Measurements from ENCODE around the gene SF1. TPM values are rescaled to one million over a fixed set of nuclear protein-coding genes. Genes with fewer than 3 reads are reported as not detected.

Gene SF1
- total RNA-seq, 2 donors from 2014 or later: 331 to 399 TPM

DNA sequence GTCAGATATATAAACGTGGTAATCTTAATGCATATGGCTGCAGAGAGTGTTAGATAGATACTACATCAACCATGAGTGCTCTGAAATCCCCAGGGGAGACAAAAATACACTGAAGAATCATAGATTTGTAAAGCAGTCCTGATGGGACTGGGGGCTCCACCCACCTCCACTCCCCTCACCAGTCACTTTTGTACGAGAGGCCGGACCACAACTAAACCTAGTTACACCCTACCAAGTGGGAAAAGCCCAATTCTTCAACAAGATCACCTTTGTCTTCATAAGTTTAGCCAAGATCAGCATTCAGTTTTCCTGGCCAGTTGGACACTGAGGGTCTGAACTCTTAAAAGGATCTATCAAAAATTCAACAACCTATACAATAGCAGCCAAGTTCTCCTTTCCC is 1.5 kb downstream of the SF1 start:
- TF ChIP-seq, protein P1, sequence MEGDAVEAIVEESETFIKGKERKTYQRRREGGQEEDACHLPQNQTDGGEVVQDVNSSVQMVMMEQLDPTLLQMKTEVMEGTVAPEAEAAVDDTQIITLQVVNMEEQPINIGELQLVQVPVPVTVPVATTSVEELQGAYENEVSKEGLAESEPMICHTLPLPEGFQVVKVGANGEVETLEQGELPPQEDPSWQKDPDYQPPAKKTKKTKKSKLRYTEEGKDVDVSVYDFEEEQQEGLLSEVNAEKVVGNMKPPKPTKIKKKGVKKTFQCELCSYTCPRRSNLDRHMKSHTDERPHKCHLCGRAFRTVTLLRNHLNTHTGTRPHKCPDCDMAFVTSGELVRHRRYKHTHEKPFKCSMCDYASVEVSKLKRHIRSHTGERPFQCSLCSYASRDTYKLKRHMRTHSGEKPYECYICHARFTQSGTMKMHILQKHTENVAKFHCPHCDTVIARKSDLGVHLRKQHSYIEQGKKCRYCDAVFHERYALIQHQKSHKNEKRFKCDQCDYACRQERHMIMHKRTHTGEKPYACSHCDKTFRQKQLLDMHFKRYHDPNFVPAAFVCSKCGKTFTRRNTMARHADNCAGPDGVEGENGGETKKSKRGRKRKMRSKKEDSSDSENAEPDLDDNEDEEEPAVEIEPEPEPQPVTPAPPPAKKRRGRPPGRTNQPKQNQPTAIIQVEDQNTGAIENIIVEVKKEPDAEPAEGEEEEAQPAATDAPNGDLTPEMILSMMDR (conservative IDR thresholded peaks at IDR 0.05): no peak
- Histone ChIP-seq H3K4me3 (ENCODE audit: low read length) (peak overlapping the region; percentile 86), H3K9ac (ENCODE audit: extremely low read depth, low read length, poor library complexity, severe bottlenecking) (peak overlapping the region; percentile 42), H3K4me1 (ENCODE audit: control insufficient read depth, insufficient read depth, low read length) (peaks cover 5% of the 10 kb centered on the region), H3K27ac (ENCODE audit: low read depth, low read length) (no peak overlapping the region), H3K36me3 (ENCODE audit: control insufficient read depth, insufficient read depth, low read length) (peaks cover 57% of the 10 kb centered on the region), H3K9me3 (ENCODE audit: control insufficient read depth, low read length) (no peaks in the 10 kb centered on the region), H3K27me3 (ENCODE audit: control insufficient read depth, insufficient read depth, low read length, poor library complexity, severe bottlenecking) (no peaks in the 10 kb centered on the region)
- Mint-ChIP-seq H3K9me3 (no peaks in the 10 kb centered on the region), H3K4me1 (peaks cover 17% of the 10 kb centered on the region), H3K27ac (peak overlapping the region; percentile 91), H3K36me3 (ENCODE audit: low read depth) (peaks cover 55% of the 10 kb centered on the region), H3K27me3 (ENCODE audit: insufficient read depth) (no peaks in the 10 kb centered on the region), H3K4me3 (peak overlapping the region; percentile 79)
- WGBS, 2 experiments (ENCODE audit: insufficient coverage in 1 of 2, insufficient read length in 1 of 2): 64 to 72% methylated on average over 2 to 3 of the region's 3 CpGs
- DNase-seq: no peak

DNA sequence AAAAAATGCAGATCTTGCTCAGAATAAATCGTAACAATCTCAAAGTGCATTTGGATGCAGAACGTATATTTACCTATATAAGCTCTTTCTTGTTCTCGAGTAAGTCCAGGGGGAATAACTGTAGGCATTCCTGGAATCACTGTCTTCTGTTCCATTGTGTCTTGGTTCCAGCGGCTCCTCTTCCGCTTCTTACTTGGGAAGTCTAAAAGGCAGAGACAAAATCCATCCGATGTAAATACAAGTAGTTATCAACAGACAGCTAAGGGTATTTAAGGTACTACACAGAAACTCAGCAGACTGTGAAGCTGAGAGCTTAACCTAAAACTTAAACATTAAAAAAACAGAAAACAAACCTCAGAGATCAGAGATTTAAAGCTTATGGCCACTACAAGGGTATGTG is 1.9 kb downstream of the SF1 start:
- TF ChIP-seq, protein P1 (conservative IDR thresholded peaks at IDR 0.05): no peak
- H3K36me3 ChIP-seq (ENCODE audit: control insufficient read depth, insufficient read depth, low read length): peaks cover 61% of the 10 kb centered on the region
- peaks cover 17% of the 10 kb centered on the region for H3K4me1 Mint-ChIP-seq

DNA sequence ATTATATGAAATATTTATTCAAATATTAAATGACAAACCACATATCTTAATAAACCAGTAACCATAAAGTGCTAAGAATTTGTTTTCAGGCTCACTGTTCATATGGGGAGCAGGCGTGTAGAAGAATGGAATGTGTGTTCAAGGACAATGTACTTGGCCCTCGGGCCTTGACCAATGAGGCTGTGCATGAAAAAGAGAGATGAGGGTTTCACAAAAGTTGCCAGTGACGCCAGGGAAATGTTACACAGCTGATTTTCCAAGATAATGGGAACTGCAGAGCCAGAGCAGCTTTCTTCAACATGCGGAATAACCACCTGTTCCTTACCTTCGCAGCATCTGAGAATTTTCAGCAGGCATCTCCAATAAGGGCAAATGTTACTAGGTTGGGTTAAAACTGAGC is 4.2 kb downstream of the SF1 start:
- no peak overlapping the region for H3K27ac ChIP-seq (ENCODE audit: low read depth, low read length)
- H3K9me3 ChIP-seq (ENCODE audit: control insufficient read depth, low read length): no peaks in the 10 kb centered on the region
- peaks cover 84% of the 10 kb centered on the region for H3K36me3 ChIP-seq (ENCODE audit: control insufficient read depth, insufficient read depth, low read length)
- no peaks in the 10 kb centered on the region for H3K27me3 ChIP-seq (ENCODE audit: control insufficient read depth, insufficient read depth, low read length, poor library complexity, severe bottlenecking)
- peaks cover 5% of the 10 kb centered on the region for H3K4me1 ChIP-seq (ENCODE audit: control insufficient read depth, insufficient read depth, low read length)
- peaks cover 82% of the 10 kb centered on the region for H3K36me3 Mint-ChIP-seq (ENCODE audit: low read depth)
- 94 to 96% methylated on average over 5 of the region's 5 CpGs for WGBS, 2 experiments (ENCODE audit: insufficient coverage in 1 of 2, insufficient read length in 1 of 2)
- H3K4me1 Mint-ChIP-seq: peaks cover 17% of the 10 kb centered on the region
- no peak overlapping the region for H3K4me3 ChIP-seq (ENCODE audit: low read length)
- no peak overlapping the region for H3K27ac Mint-ChIP-seq
- H3K9ac ChIP-seq (ENCODE audit: extremely low read depth, low read length, poor library complexity, severe bottlenecking): no peak overlapping the region
- TF ChIP-seq, protein P1 (conservative IDR thresholded peaks at IDR 0.05): no peak
- no peaks in the 10 kb centered on the region for H3K9me3 Mint-ChIP-seq
- H3K4me3 Mint-ChIP-seq: no peak overlapping the region
- no peaks in the 10 kb centered on the region for H3K27me3 Mint-ChIP-seq (ENCODE audit: insufficient read depth)
- no peak for DNase-seq

More for the DNA sequence above, 1.9 kb downstream of the SF1 start:
- DNase-seq: no peak
- Histone ChIP-seq H3K27me3 (ENCODE audit: control insufficient read depth, insufficient read depth, low read length, poor library complexity, severe bottlenecking) (no peaks in the 10 kb centered on the region), H3K9ac (ENCODE audit: extremely low read depth, low read length, poor library complexity, severe bottlenecking) (peak overlapping the region; percentile 42), H3K4me1 (ENCODE audit: control insufficient read depth, insufficient read depth, low read length) (peaks cover 5% of the 10 kb centered on the region), H3K27ac (ENCODE audit: low read depth, low read length) (no peak overlapping the region), H3K9me3 (ENCODE audit: control insufficient read depth, low read length) (no peaks in the 10 kb centered on the region), H3K4me3 (ENCODE audit: low read length) (peak overlapping the region; percentile 86)
- WGBS, 2 experiments (ENCODE audit: insufficient coverage in 1 of 2, insufficient read length in 1 of 2): 88 to 98% methylated on average over 5 to 6 of the region's 6 CpGs
- H3K9me3 Mint-ChIP-seq: no peaks in the 10 kb centered on the region
- peak overlapping the region; percentile 91 for H3K27ac Mint-ChIP-seq
- no peaks in the 10 kb centered on the region for H3K27me3 Mint-ChIP-seq (ENCODE audit: insufficient read depth)
- peak overlapping the region; percentile 79 for H3K4me3 Mint-ChIP-seq
- peaks cover 59% of the 10 kb centered on the region for H3K36me3 Mint-ChIP-seq (ENCODE audit: low read depth)

All from endodermal cell (in vitro differentiated cells).